ENCODE measurements around the gene FBN3. TPM values are rescaled to one million over a fixed set of nuclear protein-coding genes. Genes with fewer than 3 reads are reported as not detected.

Gene FBN3
- polyA plus RNA-seq, 1 of the 3 experiments (the other 2 are of a cell fraction), result not detected

GRCh38 chr19:8086849-8087248, 62.5 kb downstream of the FBN3 start:
- Histone ChIP-seq H3K27me3 (ENCODE audit: insufficient read depth) (no peaks in the 10 kb centered on the region), H2AFZ (ENCODE audit: low read depth) (no peak overlapping the region), H3K9me2 (no peaks in the 10 kb centered on the region), H3K4me2 (no peak overlapping the region), H3K4me3 (ENCODE audit: low read depth in 2 of 2, low read length in 1 of 2) (no peak overlapping the region), H3K79me2 (ENCODE audit: insufficient read depth) (no peaks in the 10 kb centered on the region), H4K20me1 (ENCODE audit: insufficient read depth) (no peaks in the 10 kb centered on the region), H3F3A (replicated peaks; ENCODE audit: insufficient read depth) (no peaks in the 10 kb centered on the region), H3K27ac (ENCODE audit: low read depth in 2 of 2, low read length in 1 of 2) (no peak overlapping the region), H3K9me3 (no peaks in the 10 kb centered on the region), H3K4me1 (ENCODE audit: control insufficient read depth in 1 of 2, insufficient read depth in 2 of 2, low read depth in 1 of 2, low read length in 1 of 2) (no peaks in the 10 kb centered on the region; a peak in 1 of 4 replicates), H3K9ac (no peak overlapping the region), H3K36me3 (replicated peaks in 1 of 2; ENCODE audit: control insufficient read depth in 1 of 2, insufficient read depth in 2 of 2, low read length in 1 of 2) (no peaks in the 10 kb centered on the region)
- DNase-seq, result no peak
- TF ChIP-seq NRF1 (IDR thresholded peaks at IDR 0.05; ENCODE audit: low read depth, low read length) (no peak), USF1 (IDR thresholded peaks at IDR 0.05; ENCODE audit: borderline replicate concordance, low read depth) (no peak), ZBTB33 (IDR thresholded peaks at IDR 0.05; ENCODE audit: borderline replicate concordance, low read depth) (no peak), SIN3A (IDR thresholded peaks at IDR 0.05; ENCODE audit: borderline replicate concordance, low read depth, low read length) (no peak), FOSL2 (IDR thresholded peaks at IDR 0.05; ENCODE audit: borderline replicate concordance, low read depth) (no peak), MAX (IDR thresholded peaks at IDR 0.05; ENCODE audit: low read depth) (no peak), ELF1 (IDR thresholded peaks at IDR 0.05) (no peak)
- ChIA-PET CTCF (no interaction called here), POLR2A (no interaction called here)
- 84% methylated on average over 9 of the region's 13 CpGs for WGBS (ENCODE audit: low lambda C conversion rate)

- no peaks in the 10 kb centered on the region for H3K9me3 ChIP-seq
- H3K4me1 ChIP-seq (ENCODE audit: control insufficient read depth in 1 of 2, insufficient read depth in 2 of 2, low read depth in 1 of 2, low read length in 1 of 2), result no peaks in the 10 kb centered on the region; a peak in 1 of 4 replicates
- H2AFZ ChIP-seq (ENCODE audit: low read depth), result no peak overlapping the region
- no peaks in the 10 kb centered on the region for H3K36me3 ChIP-seq (replicated peaks in 1 of 2; ENCODE audit: control insufficient read depth in 1 of 2, insufficient read depth in 2 of 2, low read length in 1 of 2)
- H4K20me1 ChIP-seq (ENCODE audit: insufficient read depth), result no peaks in the 10 kb centered on the region
- no peak overlapping the region for H3K27ac ChIP-seq (ENCODE audit: low read depth in 2 of 2, low read length in 1 of 2)
- no peak overlapping the region for H3K9ac ChIP-seq
- H3K79me2 ChIP-seq (ENCODE audit: insufficient read depth), result no peaks in the 10 kb centered on the region
- no peaks in the 10 kb centered on the region for H3F3A ChIP-seq (replicated peaks; ENCODE audit: insufficient read depth)
- H3K27me3 ChIP-seq (ENCODE audit: insufficient read depth), result no peaks in the 10 kb centered on the region
- H3K4me3 ChIP-seq (ENCODE audit: low read depth in 2 of 2, low read length in 1 of 2), result no peak overlapping the region
- POLR2A ChIA-PET, result no interaction called here
- DNase-seq, result no peak
- CTCF ChIA-PET, result no interaction called here
- 70% methylated on average over 13 of the region's 20 CpGs for WGBS (ENCODE audit: low lambda C conversion rate)
- H3K4me2 ChIP-seq, result no peak overlapping the region
- no peaks in the 10 kb centered on the region for H3K9me2 ChIP-seq
- TF ChIP-seq FOXM1 (IDR thresholded peaks at IDR 0.05; ENCODE audit: low read depth) (no peak), MEF2A (IDR thresholded peaks at IDR 0.05; ENCODE audit: borderline replicate concordance, low read depth) (no peak), CTCF (IDR thresholded peaks at IDR 0.05) (no peak), SMC3 (IDR thresholded peaks at IDR 0.05; ENCODE audit: low read depth, low read length) (no peak), TEAD4 (IDR thresholded peaks at IDR 0.05; ENCODE audit: borderline replicate concordance, insufficient read depth) (no peak), YY1 (IDR thresholded peaks at IDR 0.05; ENCODE audit: low read depth) (no peak), TAF1 (IDR thresholded peaks at IDR 0.05; ENCODE audit: borderline replicate concordance, low read depth, low read length) (no peak), REST (IDR thresholded peaks at IDR 0.05; ENCODE audit: low read depth, low read length) (no peak), IRF3 (IDR thresholded peaks at IDR 0.05; ENCODE audit: low read depth, low read length) (no peak), RXRA (IDR thresholded peaks at IDR 0.05; ENCODE audit: borderline replicate concordance, low read depth) (no peak)
These were observed 63.6 kb downstream of the FBN3 start for GRCh38 chr19:8085598-8086408.
